NCI-H1417 treated with DMSO at 0.1 percent for 48 hours (cell line): ENCODE results near the gene ANKRD1.
A peak's percentile ranks its signal among the peaks of the same experiment; 100 is the strongest.
"Not testable (repeated sequence)": the region's sequence is repeated elsewhere in the genome, so short reads cannot be mapped to it uniquely, and the experiment has no call there.

Source experiments
- DNase-seq: peaks from one replicate; lab custom pipeline; 2025; lab: John Stamatoyannopoulos, UW

Gene ANKRD1

DNA sequence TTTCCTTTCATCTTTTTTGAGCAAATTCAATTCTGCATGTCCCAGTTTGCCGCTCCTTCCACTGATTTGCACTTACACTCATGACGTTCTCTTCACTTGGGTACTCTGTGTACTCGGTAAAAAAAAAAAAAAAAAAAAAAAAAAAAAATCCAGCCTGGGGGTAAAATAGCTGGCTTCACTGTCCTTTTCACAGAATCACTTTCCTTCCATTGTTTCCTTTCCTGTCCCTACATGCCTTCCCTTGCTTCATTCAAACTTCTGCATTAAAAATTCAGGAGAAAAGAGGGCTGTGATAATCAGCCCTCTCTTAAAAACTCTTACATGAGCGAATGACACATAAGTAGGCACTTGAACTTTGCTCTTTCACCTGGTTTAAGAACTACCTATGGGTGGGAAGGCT lies 8.7 kb downstream of the ANKRD1 start:
- no peak for DNase-seq

DNA sequence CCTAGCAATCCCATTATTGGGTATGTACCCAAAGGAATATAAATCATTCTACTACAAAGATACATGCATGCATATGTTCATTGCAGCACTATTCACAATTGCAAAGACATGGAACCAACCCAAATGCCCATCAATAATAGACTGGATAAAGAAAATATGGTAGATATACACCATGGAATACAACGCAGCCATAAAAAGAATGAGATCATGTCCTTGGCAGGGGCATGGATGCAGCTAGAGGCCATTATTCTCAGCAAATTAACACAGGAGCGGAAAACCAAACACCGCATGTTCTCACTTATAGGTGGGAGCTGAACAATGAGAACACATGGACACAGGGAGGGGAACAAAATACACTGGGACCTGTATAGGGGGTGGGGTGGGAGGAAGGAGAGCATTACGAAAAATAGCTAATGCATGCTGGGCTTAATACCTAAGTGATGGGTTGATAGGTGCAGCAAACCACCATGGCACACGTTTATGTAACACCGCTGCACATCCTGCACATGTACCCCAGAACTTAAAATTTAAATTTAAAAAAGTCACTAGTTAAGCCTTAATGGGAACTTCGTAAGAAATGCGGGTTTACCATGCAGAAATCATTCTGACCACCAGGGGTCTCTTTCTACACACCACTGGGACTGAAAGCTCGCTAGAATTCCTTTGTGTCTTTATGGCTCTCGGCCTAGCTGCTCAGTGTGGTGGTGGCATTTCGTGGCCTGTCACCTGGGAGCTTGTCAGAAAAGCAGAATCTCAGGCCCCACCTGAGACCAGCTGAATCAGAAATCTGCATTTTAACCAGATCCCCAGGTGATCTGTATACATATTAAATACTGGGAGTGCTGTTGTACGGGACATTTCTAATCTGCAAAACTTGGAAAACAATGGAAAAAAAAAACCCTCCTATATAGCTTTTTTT lies 9.5 kb downstream of the ANKRD1 start:
- peak; percentile 2 for DNase-seq

DNA sequence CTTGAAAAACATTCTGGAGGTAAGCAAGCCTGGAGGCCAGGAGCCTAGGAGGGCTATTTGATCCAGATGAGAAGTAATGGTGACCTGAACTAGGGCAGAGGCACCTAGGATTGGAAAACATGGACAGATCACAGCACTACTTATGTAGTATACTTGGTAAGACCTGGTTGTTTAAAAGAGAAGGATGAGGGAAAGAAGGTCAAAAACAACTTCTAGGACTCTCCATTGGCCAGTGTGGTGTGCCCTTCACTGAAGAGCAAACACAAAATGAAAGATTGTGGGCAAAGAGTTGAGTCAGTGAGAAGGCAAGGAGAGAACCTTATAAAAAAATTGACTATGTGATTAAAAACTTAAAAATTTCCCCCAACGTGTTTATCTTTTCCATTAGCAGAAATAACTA lies 14.3 kb downstream of the ANKRD1 start:
- DNase-seq, result no peak

DNA sequence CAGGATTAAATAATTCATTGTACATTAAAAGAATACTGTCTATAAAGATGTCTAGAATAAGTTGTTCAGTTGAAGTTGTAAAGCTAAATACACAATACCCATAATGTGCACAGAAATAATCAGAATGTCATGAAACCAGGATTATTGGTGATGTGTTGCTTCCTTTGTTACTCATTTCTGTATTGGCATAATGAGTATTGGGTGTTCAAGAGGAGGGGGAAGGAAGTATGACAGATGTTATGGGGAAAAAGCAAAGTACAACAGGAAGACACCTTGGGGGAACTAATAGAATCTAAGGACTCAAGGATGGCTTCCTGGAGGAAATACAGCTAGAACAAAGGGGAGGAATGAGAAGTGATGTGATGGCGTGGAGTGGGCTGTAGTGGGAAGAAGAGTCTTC lies 15.0 kb downstream of the ANKRD1 start:
- DNase-seq, result no peak

DNA sequence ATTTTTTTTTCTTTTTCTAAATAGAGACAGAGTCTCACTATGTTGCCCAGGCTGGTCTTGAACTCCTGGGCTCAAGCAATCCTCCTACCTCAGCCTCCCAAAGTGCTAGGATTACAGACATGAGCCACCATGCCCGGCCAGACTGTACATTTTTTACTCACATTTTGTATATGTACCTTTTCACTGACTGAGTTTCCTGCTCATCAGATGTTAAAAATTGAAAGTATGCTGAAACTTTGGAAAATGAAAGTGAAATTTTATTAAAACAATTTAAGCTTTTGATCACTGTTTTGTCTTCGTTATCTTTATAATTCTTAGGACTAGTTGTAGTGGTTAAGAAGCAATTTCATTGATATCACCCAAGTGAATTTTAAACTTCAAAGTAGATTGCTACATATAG lies 24.0 kb downstream of the ANKRD1 start:
- not testable (repeated sequence) for DNase-seq

DNA sequence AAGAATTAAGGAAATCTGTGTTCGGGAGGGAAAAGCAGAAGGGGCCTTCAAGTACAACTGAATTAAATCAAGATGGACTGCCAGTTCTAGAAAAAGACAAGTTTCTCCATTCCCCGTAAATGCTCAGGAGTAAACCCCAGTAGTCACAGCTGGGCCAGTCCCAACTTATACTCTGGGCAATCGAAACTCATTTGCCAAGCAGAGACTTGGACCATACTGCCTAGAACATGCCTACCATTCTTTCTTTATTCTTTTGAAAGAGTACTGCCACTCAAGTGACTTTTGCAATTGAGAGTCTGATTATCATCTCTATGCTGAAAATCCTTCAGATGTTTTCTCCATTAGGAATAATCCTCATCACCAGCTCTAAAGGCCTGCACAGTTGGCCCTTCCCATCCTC lies 27.7 kb downstream of the ANKRD1 start:
- no peak for DNase-seq

DNA sequence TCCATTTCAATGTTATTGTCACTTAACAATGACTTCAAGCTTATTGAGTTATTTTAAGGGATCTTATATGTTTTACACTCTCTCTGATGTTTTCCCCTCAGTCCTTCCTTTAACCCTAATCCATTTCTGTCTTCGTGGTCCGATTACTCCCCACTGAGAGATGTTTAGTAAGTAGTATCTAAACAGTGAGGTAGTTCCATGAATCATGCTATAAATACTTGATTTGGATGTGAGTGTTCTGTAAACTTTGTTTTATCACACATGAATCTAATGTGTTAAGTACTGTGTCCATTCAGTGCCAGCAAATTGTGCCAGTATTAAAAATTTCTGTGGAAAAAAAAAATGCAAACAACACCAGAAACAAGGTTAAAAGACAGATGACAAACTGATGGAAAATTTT lies 30.5 kb downstream of the ANKRD1 start:
- no peak for DNase-seq

DNA sequence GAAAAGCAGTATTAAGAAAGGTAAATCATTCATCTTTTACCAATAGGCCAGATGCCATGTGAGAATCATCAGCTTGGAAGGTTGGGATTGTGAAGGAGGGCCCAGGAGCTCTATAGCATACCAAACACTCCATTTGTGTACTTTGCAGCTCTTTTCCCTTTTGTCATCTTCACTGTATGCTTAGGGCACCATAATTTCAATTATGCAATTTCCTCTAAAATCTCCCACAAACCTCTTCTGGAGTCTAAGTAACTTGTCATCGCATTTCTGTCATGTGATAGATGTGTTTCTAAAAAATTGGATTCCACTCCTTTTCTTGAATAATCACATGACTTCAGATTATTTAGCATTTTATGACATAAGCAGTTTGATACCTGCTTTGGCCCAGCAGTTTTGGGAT lies 31.3 kb downstream of the ANKRD1 start:
- no peak for DNase-seq

DNA sequence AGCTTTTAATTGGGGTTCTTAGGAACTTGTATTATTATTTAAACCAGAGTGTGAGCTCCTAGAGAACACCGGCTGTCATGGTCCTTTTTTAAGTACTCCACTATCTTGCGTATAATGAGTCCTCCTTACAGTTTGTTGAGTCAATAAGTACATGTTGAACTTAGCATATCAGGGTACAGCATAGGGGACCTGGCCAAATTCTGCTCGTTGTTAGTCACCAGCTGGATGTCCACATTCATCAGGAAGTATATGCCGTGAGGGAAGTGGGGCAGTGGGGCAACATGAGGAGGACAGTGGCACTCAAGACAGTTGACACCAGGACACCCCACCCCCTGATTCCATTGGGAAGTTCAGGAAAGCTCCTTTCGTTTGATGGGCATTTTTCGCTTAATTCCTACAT lies 32.5 kb downstream of the ANKRD1 start:
- DNase-seq, result no peak

DNA sequence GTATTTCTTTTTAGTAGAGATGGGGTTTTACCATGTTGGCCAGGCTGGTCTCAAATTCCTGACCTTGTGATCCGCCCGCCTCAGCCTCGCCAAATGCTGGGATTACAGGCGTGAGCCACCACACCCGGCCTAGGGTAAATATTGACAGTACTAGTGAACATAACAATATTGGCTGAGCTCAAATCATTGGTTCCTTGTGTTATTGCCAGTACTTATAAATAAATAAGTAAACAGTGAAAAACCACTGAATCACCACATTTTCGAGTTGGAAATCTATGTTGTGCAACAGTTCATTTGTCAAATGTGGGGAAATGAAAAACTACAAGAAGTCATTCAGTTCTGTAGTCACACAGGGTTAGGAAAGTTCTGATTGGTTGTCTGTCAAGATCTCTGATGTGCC lies 33.3 kb downstream of the ANKRD1 start:
- no peak for DNase-seq

DNA sequence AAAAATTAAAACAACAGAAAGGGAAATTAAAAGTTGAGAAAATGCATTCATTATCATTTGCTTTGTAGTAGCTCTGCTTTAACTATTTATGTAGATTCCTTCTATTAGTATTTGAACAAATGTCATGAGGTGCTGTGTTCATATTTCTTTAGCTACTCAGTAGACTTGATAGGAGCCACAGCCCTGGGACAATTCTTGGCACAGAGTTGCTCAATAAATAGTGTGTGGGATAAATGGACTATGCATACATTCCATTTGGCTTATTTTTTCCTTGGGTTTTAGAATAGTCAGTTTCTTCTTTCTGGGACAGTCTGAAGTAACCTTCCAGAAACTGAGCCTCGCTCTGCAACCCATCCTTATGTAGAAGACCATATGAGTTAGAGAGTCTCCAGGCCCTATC lies 35.7 kb downstream of the ANKRD1 start:
- DNase-seq, result no peak

DNA sequence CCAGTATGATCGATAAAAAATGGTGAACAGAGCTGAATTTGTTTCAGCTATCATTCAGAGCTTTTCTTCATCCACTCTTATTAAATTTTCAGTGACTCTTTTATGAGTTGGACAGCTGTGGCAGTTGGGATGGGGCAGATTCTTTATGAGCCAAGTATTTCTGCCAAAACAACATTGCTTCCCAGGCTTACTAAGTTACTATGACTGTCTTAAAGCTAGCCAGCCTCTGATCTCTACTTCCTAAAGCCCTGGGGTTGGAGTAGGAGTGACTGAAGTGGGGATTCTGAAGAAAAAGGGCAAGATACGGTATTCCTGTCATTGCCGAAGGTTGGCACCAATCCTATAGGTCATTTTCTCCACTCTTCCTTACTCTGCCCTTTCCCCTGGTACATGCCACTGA lies 36.5 kb downstream of the ANKRD1 start:
- DNase-seq, result no peak

DNA sequence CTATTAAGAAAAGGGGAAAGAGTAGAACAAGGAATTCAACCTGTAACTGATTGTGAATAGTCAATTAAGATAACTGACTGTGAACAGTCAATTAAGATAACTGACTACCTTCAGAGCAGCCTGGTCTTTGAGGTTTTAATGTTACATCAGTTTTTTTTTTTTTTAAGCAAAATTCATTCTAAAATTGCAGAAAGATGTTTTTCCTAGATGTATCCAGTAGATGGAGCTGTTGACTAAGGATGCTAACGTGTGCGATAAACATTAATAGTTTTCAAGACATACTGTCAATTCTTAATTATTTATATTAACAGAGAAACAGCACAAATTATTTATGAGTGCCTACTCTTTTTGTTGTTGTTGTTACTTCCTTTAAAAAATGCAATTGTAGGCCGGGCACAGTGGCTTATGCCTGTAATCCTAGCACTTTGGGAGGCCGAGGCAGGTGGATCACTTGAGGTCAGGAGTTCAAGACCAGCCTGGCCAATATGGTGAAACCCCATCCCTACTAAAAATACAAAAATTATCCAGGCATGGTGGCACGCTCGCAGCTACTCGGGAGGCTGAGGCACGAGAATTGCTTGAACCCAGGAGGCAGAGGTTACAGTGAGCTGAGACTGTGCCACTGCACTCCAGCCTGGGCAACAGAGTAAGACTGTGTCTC lies 40.7 kb downstream of the ANKRD1 start:
- DNase-seq, result not testable (repeated sequence)

DNA sequence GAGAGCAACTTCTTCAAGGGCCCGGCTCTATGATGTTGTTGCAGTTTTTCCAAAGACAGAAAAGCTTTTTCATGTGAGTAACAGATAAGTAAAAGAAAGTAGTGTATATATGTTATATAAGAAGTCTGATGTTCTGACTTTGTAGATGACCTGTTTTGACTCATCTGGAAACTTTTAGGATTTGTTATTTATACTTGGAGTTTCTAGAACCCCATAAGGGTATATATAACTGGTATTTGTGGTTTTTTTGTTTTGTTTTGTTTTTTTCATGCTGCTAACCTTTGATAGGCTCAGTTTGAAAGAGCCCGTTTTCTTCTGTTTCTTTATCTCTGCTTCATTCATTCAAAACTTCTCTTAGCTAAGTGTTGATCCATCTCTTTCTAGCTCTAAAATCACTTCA lies 41.8 kb downstream of the ANKRD1 start:
- no peak for DNase-seq

DNA sequence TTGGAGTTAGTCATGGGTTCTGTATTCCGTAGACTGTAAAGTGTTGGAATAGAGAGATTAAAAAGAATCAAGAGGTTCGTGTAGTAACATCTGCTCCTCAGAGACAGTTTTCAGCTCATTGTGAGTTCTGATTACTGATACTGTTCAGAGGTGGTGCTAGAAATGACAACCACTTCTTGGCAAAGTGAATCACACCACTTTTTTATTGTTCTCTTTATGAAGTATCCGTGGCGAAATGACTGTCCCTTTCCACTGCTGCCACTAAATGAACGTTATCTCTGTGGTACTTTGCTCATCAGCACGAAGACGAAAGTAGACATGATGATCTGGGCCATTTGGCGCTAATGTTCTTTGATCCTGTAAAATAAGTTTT lies 48.3 kb downstream of the ANKRD1 start:
- no peak for DNase-seq

DNA sequence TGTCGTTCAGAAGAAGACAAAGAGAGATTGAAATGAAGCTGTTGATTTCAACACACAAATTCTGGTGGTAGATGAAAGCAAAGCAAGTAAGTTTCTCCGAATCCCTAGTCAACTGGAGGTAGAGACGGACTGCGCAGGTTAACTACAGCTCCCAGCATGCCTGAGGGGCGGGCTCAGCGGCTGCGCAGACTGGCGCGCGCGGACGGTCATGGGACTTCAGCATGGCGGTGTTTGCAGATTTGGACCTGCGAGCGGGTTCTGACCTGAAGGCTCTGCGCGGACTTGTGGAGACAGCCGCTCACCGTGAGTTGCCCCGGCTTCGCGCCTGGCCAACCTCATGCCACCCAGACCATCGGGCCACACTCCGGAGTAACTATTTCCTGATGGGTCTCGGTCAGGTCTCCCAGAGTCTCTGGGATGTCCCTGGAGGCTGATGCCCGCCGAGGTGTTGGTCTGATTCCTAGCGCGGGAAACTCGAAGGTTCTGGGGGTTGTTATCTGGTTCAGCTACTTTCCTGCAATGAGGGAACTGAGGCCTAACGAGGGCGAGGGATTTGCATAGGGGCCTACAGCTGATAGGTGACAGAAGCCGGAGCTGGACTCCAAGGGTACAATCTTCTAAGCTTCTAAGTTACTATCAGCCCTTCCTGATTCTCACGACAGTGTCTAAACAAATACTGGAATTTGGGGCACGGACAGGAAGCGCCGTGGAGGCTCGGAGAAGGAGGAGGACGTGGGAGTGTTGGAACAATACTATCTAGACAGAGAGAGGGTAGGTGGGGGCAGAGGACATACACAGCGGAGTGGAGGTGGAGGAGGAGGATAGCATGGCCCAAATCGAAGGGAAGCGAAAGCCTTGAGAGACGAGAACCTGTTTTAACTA lies 48.9 kb downstream of the ANKRD1 start, which contains the start of gene RPP30:
Gene RPP30 (plus strand): TSS at position 209 of the 882 bp plus-strand sequence. CDS start 13 bp downstream, at position 222.
- DNase-seq, result peak; percentile 4

DNA sequence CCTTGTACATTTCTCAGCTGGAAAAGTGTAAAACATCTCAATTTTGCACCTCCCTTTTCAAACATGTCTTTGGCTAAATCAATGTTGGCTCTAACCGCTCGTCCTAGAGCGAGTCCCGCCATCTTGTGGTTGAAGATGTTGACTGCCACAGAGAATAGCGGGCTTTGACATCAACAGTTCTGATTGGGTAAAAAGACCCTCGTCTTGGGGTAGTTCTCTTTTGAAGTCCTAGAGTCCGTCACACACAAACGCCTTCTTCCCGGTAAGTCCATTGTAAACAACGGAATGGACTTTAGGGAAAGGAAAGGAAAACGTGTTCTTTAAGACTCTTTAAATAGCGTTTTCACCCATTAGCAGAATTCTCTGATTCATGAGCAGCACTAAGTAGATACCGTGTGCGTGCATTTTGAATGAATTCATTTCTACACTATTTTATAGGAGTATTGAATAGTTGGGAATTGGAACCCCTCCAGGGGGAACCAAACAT lies 49.6 kb downstream of the ANKRD1 start:
- no peak for DNase-seq

DNA sequence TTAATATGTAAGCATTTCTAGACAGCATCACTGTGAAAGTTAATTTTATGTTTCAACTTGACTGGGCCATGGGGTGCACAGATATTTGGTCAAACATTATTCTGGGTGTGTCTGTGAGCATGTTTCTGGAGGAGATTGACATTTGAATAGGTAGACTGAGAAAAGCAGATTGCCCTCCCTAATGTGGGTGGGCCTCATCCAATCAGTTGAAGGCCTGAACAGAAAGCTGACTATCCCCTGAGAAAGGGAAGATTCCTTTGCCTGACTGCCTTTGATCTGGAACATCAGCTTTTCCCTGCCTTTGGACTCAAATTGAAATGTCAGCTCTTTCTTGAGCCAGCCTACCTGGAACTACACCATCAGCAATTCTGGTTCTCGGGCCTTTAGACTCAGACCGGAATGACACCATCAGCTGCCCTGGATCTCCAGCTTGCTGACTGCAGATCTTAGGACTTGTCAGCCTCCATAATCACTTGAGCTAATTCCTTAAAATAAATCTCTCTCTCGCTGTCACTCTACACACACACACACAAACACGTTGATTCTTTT lies 54.8 kb downstream of the ANKRD1 start:
- DNase-seq, result no peak

DNA sequence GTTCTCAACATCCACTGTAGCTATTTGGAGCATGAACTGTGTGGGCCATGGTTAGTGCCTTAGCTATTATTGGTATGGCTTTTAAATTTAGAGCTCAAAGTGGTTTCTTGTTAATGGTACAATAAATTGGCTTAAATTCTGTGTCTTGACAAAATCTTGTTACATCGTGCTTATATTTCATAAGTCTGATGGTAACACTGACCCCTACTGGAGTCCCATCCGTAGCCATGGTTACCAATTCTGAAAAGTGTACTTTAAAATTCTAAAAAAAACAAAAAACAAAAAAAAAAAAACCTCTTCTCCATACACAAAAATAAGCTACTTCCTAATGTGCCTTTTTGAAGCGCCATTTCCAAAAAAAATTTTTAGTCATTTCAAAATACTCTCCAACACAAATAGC lies 55.5 kb downstream of the ANKRD1 start:
- DNase-seq, result no peak

DNA sequence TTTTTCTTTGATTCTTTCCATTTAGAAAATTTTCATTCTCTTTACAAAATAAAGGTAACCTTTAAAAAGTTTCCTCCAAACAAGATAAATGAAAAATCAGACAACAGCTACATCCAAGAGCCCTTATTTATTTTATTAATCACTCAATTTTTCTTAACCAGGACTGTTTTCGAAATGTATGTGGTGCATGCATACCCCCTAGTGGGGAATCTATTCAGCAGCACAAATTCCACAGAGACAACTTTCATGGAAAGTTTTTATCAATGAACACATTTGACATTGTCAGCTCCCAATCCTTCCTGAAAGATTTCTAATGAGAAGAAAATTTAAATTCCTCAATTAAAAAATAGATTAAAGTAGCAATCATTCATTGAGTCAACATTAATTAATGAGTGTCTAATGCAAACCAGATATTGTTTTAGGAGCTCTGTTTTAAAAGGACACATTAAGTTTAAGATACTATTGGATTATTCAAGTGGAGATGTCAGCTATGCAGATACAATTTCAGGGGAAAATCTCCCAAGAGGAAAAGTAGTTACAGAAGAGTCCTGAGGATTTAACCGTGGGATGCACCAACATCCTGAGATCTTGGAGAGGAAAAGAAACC lies 57.9 kb downstream of the ANKRD1 start:
- DNase-seq, result no peak
